HEK293T (cell line): Measurements from ENCODE around the gene CCDC57.

Experiments
- CTCF ChIA-PET: fragments of 350-600 bp; formaldehyde crosslinking; extraction: SDS; loops from one replicate; lab custom pipeline; 2021; ENCODE audit warnings: antibody characterized with exemption, inconsistent platforms; lab: Yijun Ruan, JAX
- POLR2A ChIA-PET: fragments of 350-600 bp; formaldehyde crosslinking; extraction: SDS; loops from one replicate; lab custom pipeline; 2020; ENCODE audit warnings: antibody characterized with exemption, inconsistent platforms; lab: Yijun Ruan, JAX
- DNase-seq: peaks from one replicate; pipeline ENCODE4 v3.0.0; 2012; ENCODE audit warnings: mixed read lengths; ENCODE audit errors: extremely low spot score
- ARNT ChIP-seq: fragments of 450-650 bp; IDR thresholded peaks from 2 replicates; pipeline ENCODE4 v1.6.1; 2017; ENCODE audit warnings: mild to moderate bottlenecking
- BHLHE40 ChIP-seq: fragments of 450-650 bp; IDR thresholded peaks from 2 replicates; pipeline ENCODE4 v1.6.1; 2016; ENCODE audit warnings: mild to moderate bottlenecking, moderate library complexity, borderline replicate concordance
- CTBP1 ChIP-seq: fragments of 450-650 bp; IDR thresholded peaks from 2 replicates; pipeline ENCODE4 v1.6.1; 2016; ENCODE audit warnings: borderline replicate concordance
- ELF4 ChIP-seq: fragments of 450-650 bp; IDR thresholded peaks from 2 replicates; pipeline ENCODE4 v1.6.1; 2017; ENCODE audit warnings: antibody characterized with exemption
- FOXA1 ChIP-seq: fragments of 450-650 bp; IDR thresholded peaks from 2 replicates; pipeline ENCODE4 v1.6.1; 2016; ENCODE audit warnings: mild to moderate bottlenecking
- FOXK2 ChIP-seq: fragments of 450-650 bp; IDR thresholded peaks from 2 replicates; pipeline ENCODE4 v1.6.1; 2016; ENCODE audit warnings: mild to moderate bottlenecking
- FOXM1 ChIP-seq: fragments of 450-650 bp; IDR thresholded peaks from 2 replicates; pipeline ENCODE4 v1.6.1; 2017; ENCODE audit warnings: mild to moderate bottlenecking, borderline replicate concordance
- HDGF ChIP-seq: fragments of 450-650 bp; IDR thresholded peaks from 2 replicates; pipeline ENCODE4 v1.6.1; 2017; ENCODE audit warnings: antibody characterized with exemption, borderline replicate concordance
- L3MBTL2 ChIP-seq: fragments of 450-650 bp; conservative IDR thresholded peaks from 2 replicates; pipeline ENCODE4 v1.6.1; 2016; ENCODE audit warnings: mild to moderate bottlenecking
- LEF1 ChIP-seq: fragments of 450-650 bp; IDR thresholded peaks from 2 replicates; pipeline ENCODE4 v1.6.1; 2017; ENCODE audit warnings: mild to moderate bottlenecking, borderline replicate concordance
- NFRKB ChIP-seq: fragments of 450-650 bp; IDR thresholded peaks from 2 replicates; pipeline ENCODE4 v1.6.1; 2016; ENCODE audit warnings: mild to moderate bottlenecking, moderate library complexity
- SP1 ChIP-seq: fragments of 450-650 bp; IDR thresholded peaks from 2 replicates; pipeline ENCODE4 v1.6.1; 2017
- SUZ12 ChIP-seq: fragments of 450-650 bp; IDR thresholded peaks from 2 replicates; pipeline ENCODE4 v1.6.1; 2016; ENCODE audit warnings: mild to moderate bottlenecking
- TARDBP ChIP-seq: fragments of 450-650 bp; IDR thresholded peaks from 2 replicates; pipeline ENCODE4 v1.6.1; 2016
- ZNF384 ChIP-seq: fragments of 450-650 bp; IDR thresholded peaks from 2 replicates; pipeline ENCODE4 v1.6.1; 2016
- TF ChIP-seq, protein P1 (sequence below): fragments of 450-650 bp; IDR thresholded peaks from 2 replicates; pipeline ENCODE4 v1.6.1; 2016

Gene CCDC57

DNA sequence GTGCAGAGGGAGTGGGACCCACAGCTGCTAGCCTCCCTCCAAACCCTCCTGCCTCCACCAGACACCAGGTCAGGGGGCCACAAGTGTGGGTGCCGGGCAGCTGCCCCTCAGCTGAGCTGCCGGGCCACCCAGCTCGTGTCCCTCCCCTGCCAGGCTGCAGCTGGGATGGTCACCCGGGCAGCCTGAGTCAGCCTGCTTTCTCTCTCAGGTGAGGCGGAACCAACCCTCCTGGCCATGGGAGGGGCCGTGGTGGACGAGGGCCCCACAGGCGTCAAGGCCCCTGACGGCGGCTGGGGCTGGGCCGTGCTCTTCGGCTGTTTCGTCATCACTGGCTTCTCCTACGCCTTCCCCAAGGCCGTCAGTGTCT is 23.1 kb upstream of the CCDC57 start:
- DNase-seq = no peak
- no peak for TF ChIP-seq FOXM1
- TF ChIP-seq HDGF = no peak
- no peak for TF ChIP-seq CTBP1
- TF ChIP-seq FOXA1 = no peak
- no peak for TF ChIP-seq L3MBTL2
- no peak for TF ChIP-seq LEF1
- no peak for TF ChIP-seq BHLHE40
- no peak for TF ChIP-seq ELF4
- no peak for TF ChIP-seq TARDBP
- TF ChIP-seq NFRKB = no peak
- TF ChIP-seq SUZ12 = no peak
- ChIA-PET CTCF (interaction anchor here (0.7 to 2.1 kb wide), 9 partner anchors 9 to 174 kb away, joined by 3 to 8 read pairs (median 5); no protein-coding TSS in a partner anchor), POLR2A (interaction anchor here (0.6 to 1.9 kb wide), 3 partner anchors 19 to 56 kb away, joined by 3 to 13 read pairs (median 4); no protein-coding TSS in a partner anchor)

DNA sequence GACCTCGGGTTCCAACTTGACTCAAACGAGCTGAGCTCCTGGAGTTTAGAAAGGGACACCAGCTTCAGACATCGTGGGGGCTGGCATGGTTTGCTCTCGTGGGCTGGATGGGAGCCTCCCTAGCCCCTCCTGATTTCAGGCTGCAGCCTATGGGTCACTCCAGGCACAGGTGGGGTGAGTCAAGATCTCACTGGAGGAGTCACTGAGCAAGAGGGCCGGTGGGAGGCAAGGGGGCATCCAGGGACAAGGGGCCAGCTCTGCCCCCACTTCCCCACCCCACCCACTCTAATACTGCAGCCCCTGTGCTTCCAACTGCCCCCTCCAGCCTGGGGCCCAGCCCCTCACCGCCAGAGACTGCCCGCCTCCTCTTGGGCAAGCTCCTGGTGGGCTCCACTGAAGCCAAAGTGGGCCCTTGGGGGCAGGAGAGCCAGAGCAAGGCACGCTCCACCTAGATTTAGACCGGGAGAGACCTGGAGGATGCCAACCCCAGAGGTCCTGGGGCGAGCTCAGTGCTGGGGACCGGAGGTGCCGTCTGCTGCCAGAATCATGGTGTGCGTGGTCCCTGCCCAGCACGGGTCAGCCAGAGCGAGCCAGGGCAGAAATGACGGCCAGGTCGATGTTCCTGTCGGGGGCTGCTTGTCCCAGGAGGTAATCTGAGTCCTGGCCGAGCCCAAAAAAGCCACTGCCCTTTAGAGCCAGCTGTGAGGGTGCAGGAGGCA is 22.6 kb upstream of the CCDC57 start:
- POLR2A ChIA-PET = interaction anchor here (1.9 kb wide), 1 partner anchor 57 kb away, joined by 13 read pairs; no protein-coding TSS in a partner anchor
- TF ChIP-seq TARDBP (no peak), ARNT (no peak), FOXM1 (no peak), L3MBTL2 (no peak), FOXA1 (no peak), NFRKB (no peak), SP1 (no peak), CTBP1 (no peak)
- TF ChIP-seq, protein P1, sequence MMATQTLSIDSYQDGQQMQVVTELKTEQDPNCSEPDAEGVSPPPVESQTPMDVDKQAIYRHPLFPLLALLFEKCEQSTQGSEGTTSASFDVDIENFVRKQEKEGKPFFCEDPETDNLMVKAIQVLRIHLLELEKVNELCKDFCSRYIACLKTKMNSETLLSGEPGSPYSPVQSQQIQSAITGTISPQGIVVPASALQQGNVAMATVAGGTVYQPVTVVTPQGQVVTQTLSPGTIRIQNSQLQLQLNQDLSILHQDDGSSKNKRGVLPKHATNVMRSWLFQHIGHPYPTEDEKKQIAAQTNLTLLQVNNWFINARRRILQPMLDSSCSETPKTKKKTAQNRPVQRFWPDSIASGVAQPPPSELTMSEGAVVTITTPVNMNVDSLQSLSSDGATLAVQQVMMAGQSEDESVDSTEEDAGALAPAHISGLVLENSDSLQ = no peak
- CTCF ChIA-PET = interaction anchor here (0.7 to 2.1 kb wide), 8 partner anchors 9 to 174 kb away, joined by 3 to 8 read pairs (median 6); no protein-coding TSS in a partner anchor
- DNase-seq = no peak

DNA sequence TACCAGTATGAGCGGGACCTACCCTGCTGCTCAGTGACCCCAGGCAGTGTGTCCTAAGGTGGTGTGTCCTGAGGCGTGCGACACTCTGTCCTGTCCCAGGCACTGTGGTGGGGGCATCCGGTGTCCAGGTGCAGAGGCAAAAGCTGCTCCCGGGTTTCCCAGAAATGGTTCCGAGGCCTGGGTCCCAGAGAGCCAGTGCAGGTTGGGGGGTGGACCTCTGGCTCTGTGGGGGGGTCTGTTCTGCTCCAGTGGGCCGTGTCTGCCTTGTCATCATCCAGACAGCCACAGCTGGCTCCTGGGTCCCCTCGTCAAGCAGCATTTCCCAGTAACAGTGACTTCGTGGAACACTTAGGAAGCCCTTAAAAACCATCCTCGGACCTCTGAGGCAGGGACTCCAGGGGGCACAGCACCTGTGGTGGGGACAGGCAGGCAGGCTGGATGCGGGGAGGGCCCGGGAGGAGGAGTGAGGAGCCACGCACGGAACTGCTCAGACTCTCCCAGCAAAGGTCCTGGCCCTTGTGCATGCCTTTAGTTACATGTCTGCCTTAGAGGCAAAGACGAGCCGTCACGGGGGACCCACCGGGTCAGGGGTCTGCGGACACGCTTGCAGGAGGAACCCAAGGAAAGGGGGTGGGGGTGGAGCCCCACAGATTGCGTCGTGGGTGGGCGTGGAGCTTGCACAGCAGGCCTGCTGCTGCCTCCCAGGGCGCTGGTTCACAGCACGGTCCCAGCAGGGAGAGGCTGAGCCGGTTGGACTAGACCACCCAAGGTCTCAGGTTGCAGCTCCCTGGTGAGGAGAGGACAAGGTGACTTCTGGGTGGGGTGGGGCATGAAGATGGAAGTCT is 21.8 kb upstream of the CCDC57 start:
- TF ChIP-seq SUZ12 (no peak), BHLHE40 (no peak), CTBP1 (no peak), SP1 (no peak), ARNT (no peak)
- POLR2A ChIA-PET = no interaction called here
- CTCF ChIA-PET = no interaction called here
- DNase-seq = no peak

DNA sequence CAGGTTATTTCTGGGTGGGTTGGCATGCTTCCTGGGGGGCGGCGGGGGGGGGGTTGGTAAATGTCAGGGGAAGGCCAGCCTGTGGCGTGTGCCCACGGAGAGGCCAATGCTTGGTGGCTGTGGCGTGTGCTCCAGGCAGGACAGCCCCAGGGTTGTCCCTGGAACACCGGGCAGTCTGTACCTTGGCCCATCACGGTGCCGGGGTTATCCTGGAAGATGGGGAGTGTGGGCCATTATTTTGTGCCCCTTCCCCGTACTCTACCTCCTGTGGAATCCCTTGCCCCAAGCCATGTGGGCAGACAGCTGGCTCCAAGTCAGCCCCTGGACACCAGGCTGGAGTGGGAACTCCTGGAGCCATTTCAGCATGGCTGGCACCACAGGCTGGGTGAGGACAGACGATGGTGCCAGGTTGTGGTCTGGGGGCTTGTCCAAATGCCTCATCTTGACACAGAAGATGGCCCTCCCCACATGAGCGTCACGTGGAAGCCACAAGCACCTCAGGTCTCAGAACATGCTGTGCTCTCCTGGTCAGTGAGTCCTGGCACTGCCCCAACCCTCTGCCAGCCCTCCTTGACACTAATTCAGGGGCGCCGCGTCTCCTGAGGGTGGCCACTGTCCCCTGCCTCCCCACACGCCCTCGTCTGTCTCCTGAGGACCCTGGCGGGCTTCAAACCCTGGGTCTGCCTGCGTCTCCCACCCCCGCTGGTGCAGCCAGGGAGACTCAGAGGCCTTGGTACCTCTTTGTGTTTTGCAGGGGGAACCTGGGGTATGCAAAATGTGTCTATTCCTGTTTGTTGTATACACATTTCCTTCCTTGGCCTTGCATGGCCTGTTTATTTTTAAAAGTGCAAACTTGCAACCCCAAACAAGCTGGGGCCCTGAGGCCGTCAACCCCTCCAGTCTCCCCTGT is 20.5 kb upstream of the CCDC57 start:
- CTCF ChIA-PET = no interaction called here

DNA sequence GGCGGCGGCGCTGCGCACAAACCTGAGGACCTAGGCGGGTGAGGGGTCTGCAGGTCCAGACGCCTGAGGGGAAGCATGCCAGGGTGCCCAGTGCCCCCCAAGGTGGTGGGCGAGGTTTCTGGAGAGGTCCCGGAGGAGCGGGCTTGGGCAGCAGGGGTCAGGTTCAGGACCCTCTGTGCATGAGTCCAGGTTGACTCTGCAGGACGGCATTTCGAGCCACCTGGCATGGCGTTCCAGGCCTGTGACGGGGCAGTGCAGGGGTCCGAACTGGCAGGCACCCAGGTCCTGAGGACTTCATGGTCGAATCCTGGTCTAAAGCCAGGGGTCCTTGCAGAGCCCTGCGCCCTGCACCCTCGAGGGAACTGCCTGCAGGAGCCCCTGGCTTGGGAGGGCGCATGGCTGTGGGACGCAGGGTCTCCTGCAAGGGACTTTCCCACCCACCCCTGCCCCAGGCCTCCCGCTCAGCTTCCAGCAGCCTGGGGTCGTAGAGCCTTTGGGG is 19.7 kb upstream of the CCDC57 start:
- ChIA-PET POLR2A (no interaction called here), CTCF (no interaction called here)
- TF ChIP-seq CTBP1 (no peak), SP1 (no peak), FOXM1 (no peak), NFRKB (no peak), FOXK2 (no peak), BHLHE40 (no peak), FOXA1 (no peak), ARNT (no peak), HDGF (no peak), ELF4 (no peak), LEF1 (no peak)
- TF ChIP-seq, protein P1 = no peak

More for the DNA sequence above, 20.5 kb upstream of the CCDC57 start:
- TF ChIP-seq ZNF384 (no peak), LEF1 (no peak), L3MBTL2 (no peak), SP1 (no peak), FOXA1 (no peak), FOXK2 (no peak)
- no peak for DNase-seq
- POLR2A ChIA-PET = no interaction called here

More for the DNA sequence above, 19.7 kb upstream of the CCDC57 start:
- no peak for DNase-seq
